Prostate gland (tissue), 1 donor: ENCODE measurements around the gene TNFSF4.

Experiments used
- POLR2A ChIP-seq: fragments of 450-650 bp; IDR thresholded peaks from one replicate; pipeline ENCODE4 v1.6.1; 2016; ENCODE audit warnings: antibody characterized with exemption, mild to moderate bottlenecking
- POLR2AphosphoS5 ChIP-seq: sonication (generic); formaldehyde crosslinking; IDR thresholded peaks from one replicate; pipeline ENCODE4 v1.6.1; 2017; ENCODE audit warnings: antibody characterized with exemption

DNA sequence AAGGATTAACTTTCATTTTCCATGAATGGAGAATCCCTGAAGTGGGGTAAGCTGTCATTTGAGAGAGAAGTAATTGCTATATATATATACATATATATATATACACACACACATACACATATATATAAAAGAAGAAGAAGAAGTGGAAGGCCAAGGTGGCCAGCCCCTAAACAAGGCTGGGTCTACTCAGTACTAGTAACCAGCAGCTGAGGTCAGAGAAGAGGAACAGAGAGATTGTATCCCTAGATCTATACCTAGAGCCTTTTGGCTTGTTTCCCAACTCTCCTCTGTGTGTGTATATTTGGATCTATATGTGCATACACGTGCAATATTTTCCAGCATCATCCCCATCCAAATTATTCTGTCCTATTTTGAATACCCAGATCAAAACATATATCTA is 5.2 kb downstream of the TNFSF4 start:
- no peak for TF ChIP-seq POLR2AphosphoS5
- TF ChIP-seq POLR2A: no peak
